PFSK-1 (cell line): ENCODE measurements around the gene CPA4.

ENCODE experiments used
- FOXP2 ChIP-seq: optimal IDR thresholded peaks from 2 replicates; pipeline ENCODE3; 2011; ENCODE audit warnings: borderline replicate concordance, control low read depth, inconsistent platforms; ENCODE audit not compliant: insufficient read depth; ENCODE audit errors: extremely low read length, extremely low read depth
- POLR2AphosphoS5 ChIP-seq: IDR thresholded peaks from 2 replicates; pipeline ENCODE4 v1.6.1; 2012; ENCODE audit warnings: low read depth, mild to moderate bottlenecking, control low read depth, low read length, moderate library complexity
- REST ChIP-seq, 2 experiments: IDR thresholded peaks; 2 replicates each; pipeline versions ENCODE4 v1.6.1 to v1.8.0; 2011 to 2012; ENCODE audit warnings: low read depth in 2 of 2, low read length in 2 of 2, control low read depth in 1 of 2, inconsistent platforms in 1 of 2, mild to moderate bottlenecking in 1 of 2, moderate library complexity in 1 of 2; ENCODE audit not compliant: insufficient read depth in 1 of 2
- SIN3A ChIP-seq: IDR thresholded peaks from 2 replicates; pipeline ENCODE4 v1.6.1; 2012; ENCODE audit warnings: mild to moderate bottlenecking, low read length, moderate library complexity, borderline replicate concordance; ENCODE audit not compliant: insufficient read depth
- TAF1 ChIP-seq: IDR thresholded peaks from 2 replicates; pipeline ENCODE4 v1.6.1; 2012; ENCODE audit warnings: low read length, control low read depth, borderline replicate concordance; ENCODE audit not compliant: insufficient read depth

Gene CPA4

GRCh38 chr7:130262448-130262847, 30.5 kb upstream of the CPA4 start:
- no peak for TF ChIP-seq TAF1
- no peak for TF ChIP-seq SIN3A
- TF ChIP-seq POLR2AphosphoS5: no peak
- TF ChIP-seq FOXP2: no peak
- TF ChIP-seq REST (IDR thresholded peaks at IDR 0.05; ENCODE audit: insufficient read depth in 1 of 2, low read depth in 2 of 2, low read length in 2 of 2): no peak

- TF ChIP-seq FOXP2: no peak
- no peak for TF ChIP-seq REST (IDR thresholded peaks at IDR 0.05; ENCODE audit: insufficient read depth in 1 of 2, low read depth in 2 of 2, low read length in 2 of 2)
- TF ChIP-seq TAF1: no peak
- TF ChIP-seq POLR2AphosphoS5: no peak
- TF ChIP-seq SIN3A: no peak
These were observed 29.8 kb upstream of the CPA4 start for GRCh38 chr7:130263130-130263529.

DNA sequence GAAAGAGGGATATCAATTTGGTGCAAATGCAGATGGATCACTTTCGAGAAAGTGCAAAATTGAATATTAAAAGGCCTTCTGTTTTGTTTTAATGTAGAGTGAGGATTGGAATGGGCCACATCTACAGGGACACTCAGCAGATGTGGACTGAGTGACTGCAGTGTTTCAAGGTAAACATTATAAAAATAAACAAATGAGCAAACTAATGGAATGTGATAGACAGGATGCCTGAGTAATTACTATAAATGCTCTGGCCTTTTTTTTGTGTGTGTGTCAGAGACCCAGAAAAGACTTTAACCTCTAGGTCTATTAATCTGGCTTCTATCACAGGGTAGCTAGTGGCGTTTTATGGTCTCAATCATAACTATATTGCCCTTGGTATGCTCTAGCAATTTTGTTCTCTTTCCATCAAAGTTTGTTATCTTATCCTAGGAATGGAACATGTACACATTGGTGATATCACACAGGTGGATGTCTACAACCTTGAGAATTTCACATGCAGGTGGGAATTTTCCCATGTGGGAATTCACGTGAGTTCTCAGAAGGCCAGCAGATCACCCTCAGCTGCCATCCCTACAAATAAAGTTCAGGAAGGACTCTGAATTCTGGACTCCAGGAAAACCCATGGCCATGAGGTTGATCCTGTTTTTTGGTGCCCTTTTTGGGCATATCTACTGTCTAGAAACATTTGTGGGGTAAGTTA, 26.6 kb upstream of the CPA4 start, which contains the start of gene CPA2:
Gene CPA2 (plus strand): TSS at position 606 of the 703 bp plus-strand sequence. CDS start 19 bp downstream, at position 625.
- TF ChIP-seq TAF1 (no peak), REST (IDR thresholded peaks at IDR 0.05; ENCODE audit: insufficient read depth in 1 of 2, low read depth in 2 of 2, low read length in 2 of 2) (no peak), FOXP2 (no peak), SIN3A (no peak), POLR2AphosphoS5 (no peak)

DNA sequence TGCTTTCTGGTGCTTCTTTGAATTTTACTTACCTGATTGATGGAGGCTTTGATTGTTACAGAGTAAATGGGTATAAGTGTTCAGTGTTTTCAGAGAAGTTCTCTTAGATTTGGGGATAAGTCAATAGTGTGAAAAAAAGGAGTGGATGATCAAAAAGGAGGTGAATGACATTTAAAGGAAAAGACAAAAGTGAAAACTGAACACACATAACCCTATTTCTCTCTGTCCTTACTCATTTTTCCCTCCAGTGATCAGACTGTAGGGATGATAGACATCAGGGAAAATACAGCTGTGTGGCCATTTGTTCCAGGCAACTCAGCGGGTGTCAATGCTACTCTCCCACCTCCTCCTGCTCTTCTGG, 26.0 kb upstream of the CPA4 start:
- no peak for TF ChIP-seq POLR2AphosphoS5
- no peak for TF ChIP-seq TAF1
- no peak for TF ChIP-seq SIN3A
- no peak for TF ChIP-seq REST (IDR thresholded peaks at IDR 0.05; ENCODE audit: insufficient read depth in 1 of 2, low read depth in 2 of 2, low read length in 2 of 2)
- TF ChIP-seq FOXP2: no peak
